Measurements from ENCODE around the gene GLRX3. TPM values are rescaled to one million over a fixed set of nuclear protein-coding genes. Genes with fewer than 3 reads are reported as not detected.
A peak's percentile ranks its signal among the peaks of the same experiment; 100 is the strongest.

Gene GLRX3
- total and polyA plus RNA-seq, 2 of the 13 experiments (the other 11 are each of a cell fraction or from before 2014, with no cell fraction given) = 91.4 to 135 TPM

GRCh38 chr10:130110246-130111112, 25.7 kb upstream of the GLRX3 start, which contains the start of gene C10orf143 (continued):
- TF ChIP-seq ZBED4 (CRISPR knock-in tag; IDR thresholded peaks at IDR 0.05; ENCODE audit: borderline replicate concordance) (peak; percentile 29; the same call in 1 of the 2 replicates), RBM39 (IDR thresholded peaks at IDR 0.05; ENCODE audit: low read depth, low read length, poor library complexity, severe bottlenecking) (peak; percentile 83), ZBTB38 (CRISPR knock-in tag; IDR thresholded peaks at IDR 0.05) (peak; percentile 15; the same call in 1 of the 2 replicates), CREB1 (IDR thresholded peaks at IDR 0.05) (peak; percentile 59; the same call in 1 of the 2 replicates), CREB1 (CRISPR knock-in tag; IDR thresholded peaks at IDR 0.05) (peak; percentile 85), MEIS1 (CRISPR knock-in tag; IDR thresholded peaks at IDR 0.05; ENCODE audit: borderline replicate concordance) (peak; percentile 63; the same call in 1 of the 2 replicates), TRIM22 (IDR thresholded peaks at IDR 0.05) (no peak), ZXDC (CRISPR knock-in tag; IDR thresholded peaks at IDR 0.05) (0 out of 2 replicates have a peak, but pooled peaks have one; percentile 36), POGK (CRISPR knock-in tag; conservative IDR thresholded peaks at IDR 0.05) (peak; percentile 19; the same call in 1 of the 2 replicates), ZNF503 (CRISPR knock-in tag; IDR thresholded peaks at IDR 0.05) (peak; percentile 74; the same call in 1 of the 2 replicates), RFXAP (CRISPR knock-in tag; IDR thresholded peaks at IDR 0.05; ENCODE audit: borderline replicate concordance) (peak; percentile 47; the same call in 1 of the 2 replicates)

All from HepG2 (cell line).